Measurements from ENCODE around the gene PLEKHA8.

Gene PLEKHA8

GRCh38 chr7:30139836-30140384 lies 111.7 kb downstream of the PLEKHA8 start:
- no peak overlapping the region for H3K27ac ChIP-seq (ENCODE audit: insufficient read depth, low read length, poor library complexity, severe bottlenecking)
- no peaks in the 10 kb centered on the region for H3K27me3 ChIP-seq (replicated peaks; ENCODE audit: control insufficient read depth, insufficient read depth, low read length, poor library complexity, severe bottlenecking)
- no peaks in the 10 kb centered on the region for H3K9me3 ChIP-seq (ENCODE audit: control insufficient read depth, low read length)
- H3K36me3 ChIP-seq (ENCODE audit: control insufficient read depth, insufficient read depth, low read length) = no peaks in the 10 kb centered on the region
- no peaks in the 10 kb centered on the region for H3K4me1 ChIP-seq (ENCODE audit: control insufficient read depth, insufficient read depth, low read length, poor library complexity, severe bottlenecking)
- DNase-seq = no peak
- H3K4me3 ChIP-seq (ENCODE audit: insufficient read depth, low read depth, low read length, poor library complexity, severe bottlenecking) = no peak overlapping the region

- H3K4me3 ChIP-seq (ENCODE audit: insufficient read depth, low read depth, low read length, poor library complexity, severe bottlenecking) = no peak overlapping the region
Measured at GRCh38 chr7:30140456-30140855, 112.2 kb downstream of the PLEKHA8 start.

GRCh38 chr7:30142710-30143109 lies 114.5 kb downstream of the PLEKHA8 start:
- no peak overlapping the region for H3K4me3 ChIP-seq (ENCODE audit: insufficient read depth, low read depth, low read length, poor library complexity, severe bottlenecking)

More at GRCh38 chr7:30140456-30140855, 112.2 kb downstream of the PLEKHA8 start:
- Histone ChIP-seq H3K27ac (ENCODE audit: insufficient read depth, low read length, poor library complexity, severe bottlenecking) (no peak overlapping the region), H3K27me3 (replicated peaks; ENCODE audit: control insufficient read depth, insufficient read depth, low read length, poor library complexity, severe bottlenecking) (no peaks in the 10 kb centered on the region), H3K9me3 (ENCODE audit: control insufficient read depth, low read length) (no peaks in the 10 kb centered on the region), H3K4me1 (ENCODE audit: control insufficient read depth, insufficient read depth, low read length, poor library complexity, severe bottlenecking) (no peaks in the 10 kb centered on the region), H3K36me3 (ENCODE audit: control insufficient read depth, insufficient read depth, low read length) (no peaks in the 10 kb centered on the region)
- no peak for DNase-seq

GRCh38 chr7:30143748-30144251 lies 115.6 kb downstream of the PLEKHA8 start:
- H3K36me3 ChIP-seq (ENCODE audit: control insufficient read depth, insufficient read depth, low read length) = no peaks in the 10 kb centered on the region
- H3K4me1 ChIP-seq (ENCODE audit: control insufficient read depth, insufficient read depth, low read length, poor library complexity, severe bottlenecking) = no peaks in the 10 kb centered on the region
- H3K27me3 ChIP-seq (replicated peaks; ENCODE audit: control insufficient read depth, insufficient read depth, low read length, poor library complexity, severe bottlenecking) = no peaks in the 10 kb centered on the region
- no peak overlapping the region for H3K4me3 ChIP-seq (ENCODE audit: insufficient read depth, low read depth, low read length, poor library complexity, severe bottlenecking)
- no peaks in the 10 kb centered on the region for H3K9me3 ChIP-seq (ENCODE audit: control insufficient read depth, low read length)
- DNase-seq = no peak
- no peak overlapping the region for H3K27ac ChIP-seq (ENCODE audit: insufficient read depth, low read length, poor library complexity, severe bottlenecking)

More at GRCh38 chr7:30142710-30143109, 114.5 kb downstream of the PLEKHA8 start:
- H3K27me3 ChIP-seq (replicated peaks; ENCODE audit: control insufficient read depth, insufficient read depth, low read length, poor library complexity, severe bottlenecking) = no peaks in the 10 kb centered on the region
- H3K27ac ChIP-seq (ENCODE audit: insufficient read depth, low read length, poor library complexity, severe bottlenecking) = no peak overlapping the region
- no peaks in the 10 kb centered on the region for H3K4me1 ChIP-seq (ENCODE audit: control insufficient read depth, insufficient read depth, low read length, poor library complexity, severe bottlenecking)
- H3K36me3 ChIP-seq (ENCODE audit: control insufficient read depth, insufficient read depth, low read length) = no peaks in the 10 kb centered on the region
- no peak for DNase-seq
- no peaks in the 10 kb centered on the region for H3K9me3 ChIP-seq (ENCODE audit: control insufficient read depth, low read length)

- no peaks in the 10 kb centered on the region for H3K36me3 ChIP-seq (ENCODE audit: control insufficient read depth, insufficient read depth, low read length)
- H3K27ac ChIP-seq (ENCODE audit: insufficient read depth, low read length, poor library complexity, severe bottlenecking) = no peak overlapping the region
- no peaks in the 10 kb centered on the region for H3K4me1 ChIP-seq (ENCODE audit: control insufficient read depth, insufficient read depth, low read length, poor library complexity, severe bottlenecking)
- no peak for DNase-seq
- H3K4me3 ChIP-seq (ENCODE audit: insufficient read depth, low read depth, low read length, poor library complexity, severe bottlenecking) = no peak overlapping the region
- H3K9me3 ChIP-seq (ENCODE audit: control insufficient read depth, low read length) = no peaks in the 10 kb centered on the region
- H3K27me3 ChIP-seq (replicated peaks; ENCODE audit: control insufficient read depth, insufficient read depth, low read length, poor library complexity, severe bottlenecking) = no peaks in the 10 kb centered on the region
Measured at GRCh38 chr7:30144657-30145306, 116.6 kb downstream of the PLEKHA8 start.

- Histone ChIP-seq H3K36me3 (ENCODE audit: control insufficient read depth, insufficient read depth, low read length) (no peaks in the 10 kb centered on the region), H3K9me3 (ENCODE audit: control insufficient read depth, low read length) (no peaks in the 10 kb centered on the region), H3K27ac (ENCODE audit: insufficient read depth, low read length, poor library complexity, severe bottlenecking) (no peak overlapping the region), H3K4me1 (ENCODE audit: control insufficient read depth, insufficient read depth, low read length, poor library complexity, severe bottlenecking) (no peaks in the 10 kb centered on the region), H3K4me3 (ENCODE audit: insufficient read depth, low read depth, low read length, poor library complexity, severe bottlenecking) (no peak overlapping the region), H3K27me3 (replicated peaks; ENCODE audit: control insufficient read depth, insufficient read depth, low read length, poor library complexity, severe bottlenecking) (no peaks in the 10 kb centered on the region)
- no peak for DNase-seq
Measured at GRCh38 chr7:30145426-30145970, 117.3 kb downstream of the PLEKHA8 start.

- H3K4me1 ChIP-seq (ENCODE audit: control insufficient read depth, insufficient read depth, low read length, poor library complexity, severe bottlenecking) = no peaks in the 10 kb centered on the region
- no peak for DNase-seq
- H3K36me3 ChIP-seq (ENCODE audit: control insufficient read depth, insufficient read depth, low read length) = no peaks in the 10 kb centered on the region
- no peaks in the 10 kb centered on the region for H3K27me3 ChIP-seq (replicated peaks; ENCODE audit: control insufficient read depth, insufficient read depth, low read length, poor library complexity, severe bottlenecking)
- H3K4me3 ChIP-seq (ENCODE audit: insufficient read depth, low read depth, low read length, poor library complexity, severe bottlenecking) = no peak overlapping the region
- no peak overlapping the region for H3K27ac ChIP-seq (ENCODE audit: insufficient read depth, low read length, poor library complexity, severe bottlenecking)
- no peaks in the 10 kb centered on the region for H3K9me3 ChIP-seq (ENCODE audit: control insufficient read depth, low read length)
Measured at GRCh38 chr7:30146127-30146612, 118.0 kb downstream of the PLEKHA8 start.

- Histone ChIP-seq H3K27ac (ENCODE audit: insufficient read depth, low read length, poor library complexity, severe bottlenecking) (no peak overlapping the region), H3K4me1 (ENCODE audit: control insufficient read depth, insufficient read depth, low read length, poor library complexity, severe bottlenecking) (no peaks in the 10 kb centered on the region)
Measured at GRCh38 chr7:30147223-30147622, 119.0 kb downstream of the PLEKHA8 start.

GRCh38 chr7:30147785-30148184 lies 119.6 kb downstream of the PLEKHA8 start:
- Histone ChIP-seq H3K36me3 (ENCODE audit: control insufficient read depth, insufficient read depth, low read length) (no peaks in the 10 kb centered on the region), H3K9me3 (ENCODE audit: control insufficient read depth, low read length) (no peaks in the 10 kb centered on the region), H3K4me3 (ENCODE audit: insufficient read depth, low read depth, low read length, poor library complexity, severe bottlenecking) (no peak overlapping the region), H3K4me1 (ENCODE audit: control insufficient read depth, insufficient read depth, low read length, poor library complexity, severe bottlenecking) (no peaks in the 10 kb centered on the region), H3K27me3 (replicated peaks; ENCODE audit: control insufficient read depth, insufficient read depth, low read length, poor library complexity, severe bottlenecking) (no peaks in the 10 kb centered on the region), H3K27ac (ENCODE audit: insufficient read depth, low read length, poor library complexity, severe bottlenecking) (no peak overlapping the region)
- DNase-seq = no peak

More at GRCh38 chr7:30147223-30147622, 119.0 kb downstream of the PLEKHA8 start:
- no peak overlapping the region for H3K4me3 ChIP-seq (ENCODE audit: insufficient read depth, low read depth, low read length, poor library complexity, severe bottlenecking)
- H3K36me3 ChIP-seq (ENCODE audit: control insufficient read depth, insufficient read depth, low read length) = no peaks in the 10 kb centered on the region
- H3K27me3 ChIP-seq (replicated peaks; ENCODE audit: control insufficient read depth, insufficient read depth, low read length, poor library complexity, severe bottlenecking) = no peaks in the 10 kb centered on the region
- no peak for DNase-seq
- no peaks in the 10 kb centered on the region for H3K9me3 ChIP-seq (ENCODE audit: control insufficient read depth, low read length)

- H3K36me3 ChIP-seq (ENCODE audit: control insufficient read depth, insufficient read depth, low read length) = no peaks in the 10 kb centered on the region
- H3K27ac ChIP-seq (ENCODE audit: insufficient read depth, low read length, poor library complexity, severe bottlenecking) = no peak overlapping the region
- no peak overlapping the region for H3K4me3 ChIP-seq (ENCODE audit: insufficient read depth, low read depth, low read length, poor library complexity, severe bottlenecking)
- H3K4me1 ChIP-seq (ENCODE audit: control insufficient read depth, insufficient read depth, low read length, poor library complexity, severe bottlenecking) = no peaks in the 10 kb centered on the region
- H3K9me3 ChIP-seq (ENCODE audit: control insufficient read depth, low read length) = no peaks in the 10 kb centered on the region
- DNase-seq = no peak
- no peaks in the 10 kb centered on the region for H3K27me3 ChIP-seq (replicated peaks; ENCODE audit: control insufficient read depth, insufficient read depth, low read length, poor library complexity, severe bottlenecking)
Measured at GRCh38 chr7:30148426-30148825, 120.2 kb downstream of the PLEKHA8 start.
